ENCODE results near the gene C3orf22.

Gene C3orf22

GRCh38 chr3:126538966-126539365 lies 19.8 kb downstream of the C3orf22 start:
- Histone ChIP-seq H3K36me3 (ENCODE audit: control insufficient read depth, insufficient read depth, low read length) (no peaks in the 10 kb centered on the region), H3K4me3 (replicated peaks; ENCODE audit: low read depth, low read length) (no peak overlapping the region), H3K27me3 (replicated peaks; ENCODE audit: control insufficient read depth, insufficient read depth, low read length) (no peaks in the 10 kb centered on the region; the same call in 1 of the 2 replicates)
- TF ChIP-seq CTCF (IDR thresholded peaks at IDR 0.05; ENCODE audit: insufficient read depth, low read length, poor library complexity, severe bottlenecking): no peak
- DNase-seq (ENCODE audit: extremely low read depth, insufficient read length): no peak

- DNase-seq (ENCODE audit: extremely low read depth, insufficient read length): no peak
- H3K27me3 ChIP-seq (replicated peaks; ENCODE audit: control insufficient read depth, insufficient read depth, low read length): no peaks in the 10 kb centered on the region
- TF ChIP-seq CTCF (IDR thresholded peaks at IDR 0.05; ENCODE audit: insufficient read depth, low read length, poor library complexity, severe bottlenecking): no peak
These were observed 20.4 kb downstream of the C3orf22 start for GRCh38 chr3:126538316-126538715.

GRCh38 chr3:126537730-126538281 lies 20.9 kb downstream of the C3orf22 start:
- Histone ChIP-seq H3K27me3 (replicated peaks; ENCODE audit: control insufficient read depth, insufficient read depth, low read length) (no peaks in the 10 kb centered on the region), H3K36me3 (ENCODE audit: control insufficient read depth, insufficient read depth, low read length) (no peaks in the 10 kb centered on the region), H3K4me3 (replicated peaks; ENCODE audit: low read depth, low read length) (no peak overlapping the region)
- no peak for TF ChIP-seq CTCF (IDR thresholded peaks at IDR 0.05; ENCODE audit: insufficient read depth, low read length, poor library complexity, severe bottlenecking)
- DNase-seq (ENCODE audit: extremely low read depth, insufficient read length): no peak

More at GRCh38 chr3:126538316-126538715, 20.4 kb downstream of the C3orf22 start:
- Histone ChIP-seq H3K36me3 (ENCODE audit: control insufficient read depth, insufficient read depth, low read length) (no peaks in the 10 kb centered on the region), H3K4me3 (replicated peaks; ENCODE audit: low read depth, low read length) (no peak overlapping the region)

- no peak overlapping the region for H3K4me3 ChIP-seq (replicated peaks; ENCODE audit: low read depth, low read length)
- no peaks in the 10 kb centered on the region for H3K36me3 ChIP-seq (ENCODE audit: control insufficient read depth, insufficient read depth, low read length)
- TF ChIP-seq CTCF (IDR thresholded peaks at IDR 0.05; ENCODE audit: insufficient read depth, low read length, poor library complexity, severe bottlenecking): no peak
- no peaks in the 10 kb centered on the region for H3K27me3 ChIP-seq (replicated peaks; ENCODE audit: control insufficient read depth, insufficient read depth, low read length)
- DNase-seq (ENCODE audit: extremely low read depth, insufficient read length): no peak
These were observed 21.5 kb downstream of the C3orf22 start for GRCh38 chr3:126537116-126537729.

GRCh38 chr3:126536126-126536525 lies 22.6 kb downstream of the C3orf22 start:
- H3K27me3 ChIP-seq (replicated peaks; ENCODE audit: control insufficient read depth, insufficient read depth, low read length): no peaks in the 10 kb centered on the region
- no peak overlapping the region for H3K4me3 ChIP-seq (replicated peaks; ENCODE audit: low read depth, low read length)
- no peak for DNase-seq (ENCODE audit: extremely low read depth, insufficient read length)
- no peak for TF ChIP-seq CTCF (IDR thresholded peaks at IDR 0.05; ENCODE audit: insufficient read depth, low read length, poor library complexity, severe bottlenecking)
- H3K36me3 ChIP-seq (ENCODE audit: control insufficient read depth, insufficient read depth, low read length): no peaks in the 10 kb centered on the region
